ENCODE measurements around the gene SOAT2. TPM values are rescaled to one million over a fixed set of nuclear protein-coding genes. Genes with fewer than 3 reads are reported as not detected.

The SOAT2 gene
- total RNA-seq, 1 donor from 2014 or later: 0.40 TPM

- H3K4me1 Mint-ChIP-seq: peaks cover 41% of the 10 kb centered on the region
- H3K27me3 Mint-ChIP-seq (ENCODE audit: low read depth): no peaks in the 10 kb centered on the region
- H3K27ac Mint-ChIP-seq: peak overlapping the region; percentile 95
- H3K9me3 Mint-ChIP-seq: no peaks in the 10 kb centered on the region
- peak in 1 of 2 experiments; percentile 67 for DNase-seq (ENCODE audit: low spot score in 2 of 2, unreplicated experiment in 2 of 2)
- peaks cover 20% of the 10 kb centered on the region for H3K36me3 Mint-ChIP-seq
- H3K4me3 Mint-ChIP-seq: peak overlapping the region; percentile 45
- TF ChIP-seq CTCF (IDR thresholded peaks at IDR 0.05; ENCODE audit: unreplicated experiment): no peak
Measured at GRCh38 chr12:53171725-53172329, 68.5 kb downstream of the SOAT2 start.

- Mint-ChIP-seq H3K4me3 (no peak overlapping the region), H3K27me3 (ENCODE audit: low read depth) (no peaks in the 10 kb centered on the region), H3K4me1 (peaks cover 45% of the 10 kb centered on the region), H3K36me3 (peaks cover 16% of the 10 kb centered on the region), H3K27ac (peak overlapping the region; percentile 95), H3K9me3 (no peaks in the 10 kb centered on the region)
- no peak for DNase-seq (ENCODE audit: low spot score in 2 of 2, unreplicated experiment in 2 of 2)
- TF ChIP-seq CTCF (IDR thresholded peaks at IDR 0.05; ENCODE audit: unreplicated experiment): no peak
Measured at GRCh38 chr12:53172352-53172751, 69.1 kb downstream of the SOAT2 start.

GRCh38 chr12:53173085-53173715 lies 69.9 kb downstream of the SOAT2 start:
- no peaks in the 10 kb centered on the region for H3K9me3 Mint-ChIP-seq
- TF ChIP-seq CTCF (IDR thresholded peaks at IDR 0.05; ENCODE audit: unreplicated experiment): no peak
- H3K4me1 Mint-ChIP-seq: peaks cover 46% of the 10 kb centered on the region
- DNase-seq (ENCODE audit: low spot score in 2 of 2, unreplicated experiment in 2 of 2): no peak
- H3K27ac Mint-ChIP-seq: peak overlapping the region; percentile 95
- peaks cover 8% of the 10 kb centered on the region for H3K36me3 Mint-ChIP-seq
- no peaks in the 10 kb centered on the region for H3K27me3 Mint-ChIP-seq (ENCODE audit: low read depth)
- H3K4me3 Mint-ChIP-seq: no peak overlapping the region

Small RNAs within 50 kb of the gene (microRNA-seq; reads per million reads assigned to microRNA genes)
- gene MIR6757: 0.88 reads per million

Other genes with a start within 250 kb of the SOAT2 start
- gene KRT8, start 198.4 kb upstream of the SOAT2 start, total RNA-seq: 1,131 to 1,194 TPM (median 1,142 TPM) in 3 replicates
- gene KRT18, start 154.4 kb upstream of the SOAT2 start, total RNA-seq: 714 to 762 TPM (median 725 TPM) in 3 replicates
- 544 to 576 TPM (median 554 TPM) in 3 replicates for gene EIF4B, start 97.0 kb upstream of the SOAT2 start, total RNA-seq
- 78.8 to 91.7 TPM (median 86.4 TPM) in 3 replicates for gene TNS2, start 53.4 kb upstream of the SOAT2 start, total RNA-seq
- gene SPRYD3, start 24.1 kb upstream of the SOAT2 start, total RNA-seq: 20.2 to 20.9 TPM (median 20.6 TPM) in 3 replicates
- gene IGFBP6, start 5.8 kb upstream of the SOAT2 start, total RNA-seq: 70.3 to 77.2 TPM (median 75.6 TPM) in 3 replicates
- gene ZNF740, start 77.2 kb downstream of the SOAT2 start, total RNA-seq: 96.5 to 105 TPM (median 97.5 TPM) in 3 replicates
- 120 to 129 TPM (median 125 TPM) in 3 replicates for gene CSAD, start 77.4 kb downstream of the SOAT2 start, total RNA-seq
- gene ITGB7, start 103.8 kb downstream of the SOAT2 start, total RNA-seq: 3.2 to 4.9 TPM (median 4.6 TPM) in 3 replicates
- 66.6 to 72.2 TPM (median 71.6 TPM) in 3 replicates for gene RARG, start 128.7 kb downstream of the SOAT2 start, total RNA-seq
- gene ESPL1, start 164.8 kb downstream of the SOAT2 start, total RNA-seq: 15.7 to 20.8 TPM (median 15.9 TPM) in 3 replicates
- gene PFDN5, start 192.1 kb downstream of the SOAT2 start, total RNA-seq: 328 to 339 TPM (median 338 TPM) in 3 replicates
- gene MYG1, start 196.2 kb downstream of the SOAT2 start, total RNA-seq: 50.1 to 55.9 TPM (median 53.8 TPM) in 3 replicates
- gene AAAS, start 218.1 kb downstream of the SOAT2 start, total RNA-seq: 77.2 to 85.4 TPM (median 84.8 TPM) in 3 replicates
- 0.27 to 0.62 TPM (median 0.47 TPM) in 3 replicates for gene SP7, start 232.9 kb downstream of the SOAT2 start, total RNA-seq